Camera-type eye (tissue), 1 donor: Measurements from ENCODE around the gene ATP6V1D. TPM values are rescaled to one million over a fixed set of nuclear protein-coding genes. Genes with fewer than 3 reads are reported as not detected.

Experiments used
- total RNA-seq: library from RNA; depleted of rRNA; stranded (reverse); fragments of >200 nt; gene quantifications from one replicate; pipeline ENCODE4 v1.2.3, GENCODE V29; 2014

Gene ATP6V1D
- total RNA-seq, result 117 TPM

GRCh38 chr14:67359775-67360469 is at the start of gene ATP6V1D, which contains the start of gene EIF2S1:
TSS of gene ATP6V1D (minus strand) at chr14:67359804. CDS start at chr14:67359698, 106 bp downstream.
TSS of gene EIF2S1 (plus strand) at chr14:67360328. CDS start at chr14:67364768, 4,440 bp downstream.

Other genes with a start within 250 kb of the ATP6V1D start
- gene GARIN2, start 170.4 kb downstream of the ATP6V1D start, total RNA-seq, result 0.22 TPM
- 49.1 TPM for gene PALS1, start 118.4 kb downstream of the ATP6V1D start, total RNA-seq
- 107 TPM for gene EIF2S1, start 524 bp upstream of the ATP6V1D start, total RNA-seq
- 3.0 TPM for gene PLEK2, start 52.4 kb upstream of the ATP6V1D start, total RNA-seq
- 7.0 TPM for gene TMEM229B, start 128.9 kb upstream of the ATP6V1D start, total RNA-seq
- 25.3 TPM for gene PLEKHH1, start 173.5 kb upstream of the ATP6V1D start, total RNA-seq
- 22.9 TPM for gene PIGH, start 240.5 kb upstream of the ATP6V1D start, total RNA-seq